K562 (cell line): ENCODE measurements around the gene POMT1. TPM values are rescaled to one million over a fixed set of nuclear protein-coding genes. Genes with fewer than 3 reads are reported as not detected.

Experiments used
- ATAC-seq: fragments of 200-7000 bp; cut with Tn5 transposase; 3 replicates; pipeline ENCODE4 v1.9.1; 2020; ENCODE audit warnings: moderate library complexity
- BruUV-seq: library from RNA; stranded (reverse); fragments of 400-500 nt; replicated peaks from 2 replicates; lab custom pipeline; 2021; lab: Mats Ljungman, UMichigan
- CTCF ChIA-PET: fragments of 300-600 bp; formaldehyde crosslinking; extraction: SDS; loops from one replicate; lab custom pipeline; 2021; ENCODE audit warnings: low intra/inter-chr PET ratio; lab: Yijun Ruan, JAX
- POLR2A ChIA-PET: fragments of 300-600, 350-650 bp; sonication (Branson Sonifier 250); formaldehyde crosslinking; extraction: SDS; loops from one replicate; lab custom pipeline; 2021; ENCODE audit warnings: antibody characterized with exemption, inconsistent platforms; lab: Yijun Ruan, JAX
- DNase-seq, 4 experiments: peaks; one replicate each; pipeline versions ENCODE4 v3.0.0 to v3.0.0-alpha.2; 2011 to 2018; ENCODE audit warnings: low spot score in 3 of 4, mixed read lengths in 3 of 4; ENCODE audit errors: extremely low read depth in 1 of 4
- FAIRE-seq: peaks from 2 replicates; lab custom pipeline; 2011; peaks lifted over from hg19 to GRCh38; lab: Jason Lieb, UNC
- H2AFZ ChIP-seq: 2 replicates; pipeline ENCODE4 v1.6.0; 2011; ENCODE audit warnings: low read depth, low read length, control low read depth, inconsistent platforms
- H3K27ac ChIP-seq: fragments of 200-600 bp; 3 replicates; pipeline ENCODE4 v1.8.0; 2011; ENCODE audit warnings: low read depth, mild to moderate bottlenecking, control low read depth, inconsistent platforms, low read length, moderate library complexity, mixed read lengths; ENCODE audit errors: extremely low read depth
- H3K27me3 ChIP-seq, 2 experiments: fragments of 300-600 bp in 1 of 2; 2 replicates in 1 of 2; 3 replicates in 1 of 2; pipeline versions ENCODE4 v1.6.0 to v1.8.0; 2011; ENCODE audit warnings: inconsistent platforms in 2 of 2, low read length in 2 of 2, mild to moderate bottlenecking in 1 of 2, mixed read lengths in 1 of 2, moderate library complexity in 1 of 2; ENCODE audit not compliant: control insufficient read depth in 2 of 2, insufficient read depth in 2 of 2
- H3K36me3 ChIP-seq: fragments of 300-600 bp; 3 replicates; pipeline ENCODE4 v1.8.0; 2011; ENCODE audit warnings: mild to moderate bottlenecking, low read length, inconsistent platforms; ENCODE audit not compliant: control insufficient read depth, insufficient read depth
- H3K4me1 ChIP-seq, 2 experiments: fragments of 200-600 bp in 1 of 2; replicated peaks in 1 of 2; 2 replicates in 1 of 2; 3 replicates in 1 of 2; pipeline versions ENCODE4 v1.5.1 to v1.8.0; 2011; ENCODE audit warnings: inconsistent platforms in 2 of 2, low read length in 2 of 2, mild to moderate bottlenecking in 1 of 2, mixed read lengths in 1 of 2, moderate library complexity in 1 of 2; ENCODE audit not compliant: control insufficient read depth in 2 of 2, insufficient read depth in 2 of 2
- H3K4me2 ChIP-seq: 2 replicates; pipeline ENCODE4 v1.6.1; 2011; ENCODE audit warnings: low read length, control low read depth, inconsistent platforms, mixed read lengths; ENCODE audit not compliant: insufficient read depth
- H3K4me3 ChIP-seq: fragments of 200-600 bp; sonication (generic), shearing (Covaris generic); 2 replicates; pipeline ENCODE4 v1.5.1; 2016; ENCODE audit warnings: control low read depth, inconsistent platforms
- H3K79me2 ChIP-seq: fragments of 200-600 bp; 3 replicates; pipeline ENCODE4 v1.8.0; 2011; ENCODE audit warnings: low read length, inconsistent platforms; ENCODE audit not compliant: control insufficient read depth, insufficient read depth
- H3K9ac ChIP-seq, 2 experiments: 2 replicates each; pipeline versions ENCODE4 v1.6.0 to v1.6.1; 2011; ENCODE audit warnings: low read depth in 2 of 2, low read length in 2 of 2, control low read depth in 1 of 2, inconsistent platforms in 1 of 2, mild to moderate bottlenecking in 1 of 2, mixed read lengths in 1 of 2; ENCODE audit not compliant: insufficient read depth in 1 of 2
- H3K9me1 ChIP-seq: one replicate; pipeline ENCODE4 v1.6.0; 2011; ENCODE audit warnings: inconsistent platforms, mild to moderate bottlenecking, low read length, moderate library complexity; ENCODE audit not compliant: control insufficient read depth, insufficient read depth
- H3K9me3 ChIP-seq: replicated peaks from 2 replicates; pipeline ENCODE4 v1.5.1; 2011; ENCODE audit warnings: low read depth, low read length, inconsistent platforms; ENCODE audit not compliant: control insufficient read depth, insufficient read depth
- H4K20me1 ChIP-seq: replicated peaks from 2 replicates; pipeline ENCODE4 v1.6.1; 2011; ENCODE audit warnings: low read length, inconsistent platforms, mixed read lengths; ENCODE audit not compliant: control insufficient read depth, insufficient read depth
- WGBS: fragments of 100-300 bp; shearing (Covaris generic); methylation state at CpG from one replicate; pipeline ENCODE4 v1.1.6; 2016; ENCODE audit warnings: low coverage, mixed read lengths; ENCODE audit not compliant: insufficient coverage; ENCODE audit errors: missing lambda C conversion rate; 5-methylcytosine and 5-hydroxymethylcytosine counted together
- in situ Hi-C: fragments of 300-500 bp; cut with MboI; formaldehyde crosslinking; loops from 4 replicates; pipeline ENCODE4 v1.15.0; 2018; ENCODE audit warnings: inconsistent platforms, mixed read lengths
- intact Hi-C: fragments of 100-400 bp; cut with micrococcal nuclease; formaldehyde crosslinking; loops from 2 replicates; pipeline ENCODE4 v1.14.2; 2022
- polyA plus RNA-seq, 8 experiments: library from polyadenylated mRNA; depleted of rRNA in 4 of 8; stranded (reverse) in 5 of 8; unstranded in 3 of 8; fragments of >200 nt; fragmentation: Nextera tagmentation in 2 of 8; fragmentation: Illumina TruSeq in 1 of 8; extraction: Ambion mirVana in 2 of 8; extraction: Trizol in 1 of 8; gene quantifications; 2 replicates each; pipeline versions ENCODE4 v1.2.1 to v1.2.3, GENCODE V29; 2011 to 2014; ENCODE audit warnings: inconsistent platforms in 1 of 8, missing spikeins in 1 of 8
- total RNA-seq, 7 experiments: library from RNA; depleted of rRNA in 6 of 7; stranded (reverse); fragments of >200 nt in 6 of 7; fragmentation: Illumina TruSeq in 2 of 7; extraction: Trizol in 2 of 7; gene quantifications; 2 replicates each; pipeline versions ENCODE4 v1.2.1 to v1.2.3, GENCODE V29; 2011 to 2021; ENCODE audit warnings: low replicate concordance in 1 of 7
- TF ChIP-seq, protein P1 (sequence below): fragments of 250-450 bp; sonication (Bioruptor Pico); IDR thresholded peaks from 2 replicates; pipeline ENCODE4 v1.4.0; 2020

The POMT1 gene
- total and polyA plus RNA-seq, 9 of the 15 experiments (the other 6 are each of a cell fraction or from before 2014, with no cell fraction given), result 1.8 to 23.5 (median 14.6) TPM

DNA sequence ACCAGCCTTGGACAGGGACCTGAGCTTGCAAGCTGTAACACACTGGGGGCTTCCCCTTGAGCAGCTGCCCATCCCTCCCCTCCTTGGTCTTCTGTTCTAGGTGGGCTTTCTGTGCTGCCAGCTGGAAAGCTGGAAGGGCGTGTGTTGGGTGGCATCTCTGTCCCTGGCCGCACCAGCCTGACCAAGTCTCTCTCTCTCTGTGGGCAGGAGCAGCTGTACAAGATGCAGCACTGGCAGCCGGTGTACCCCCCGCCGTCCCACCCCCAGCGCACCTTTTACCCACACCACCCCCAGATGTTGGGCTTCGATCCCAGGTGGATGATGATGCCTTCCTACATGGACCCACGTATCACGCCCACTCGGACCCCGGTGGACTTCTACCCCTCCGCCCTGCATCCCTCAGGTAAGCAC is 32.1 kb upstream of the POMT1 start:
- H3K9me1 ChIP-seq, result no peaks in the 10 kb centered on the region
- in situ Hi-C loops, result loop anchor here (10.0 to 25.0 kb wide), 2 partner anchors 116 to 758 kb away; no protein-coding TSS in a partner anchor
- BruUV-seq, result no TSS peak
- 0 out of 3 replicates have a peak, but pooled peaks cover 3% of the 10 kb centered on the region for H3K79me2 ChIP-seq
- intact Hi-C loops, result no loop called here
- DNase-seq, result no peak
- no peaks in the 10 kb centered on the region for H3K9me3 ChIP-seq
- no peak overlapping the region for H3K4me3 ChIP-seq
- H3K4me1 ChIP-seq, result no peaks in the 10 kb centered on the region
- no peak overlapping the region for H3K9ac ChIP-seq
- no peak for FAIRE-seq
- 96% methylated on average over 8 of the region's 12 CpGs for WGBS
- POLR2A ChIA-PET, result interaction anchor here (0.6 to 0.8 kb wide), 2 partner anchors 11 to 74 kb away, joined by 3 to 4 read pairs; no protein-coding TSS in a partner anchor
- H3K4me2 ChIP-seq, result no peak overlapping the region
- no peak overlapping the region for H2AFZ ChIP-seq
- TF ChIP-seq, protein P1, sequence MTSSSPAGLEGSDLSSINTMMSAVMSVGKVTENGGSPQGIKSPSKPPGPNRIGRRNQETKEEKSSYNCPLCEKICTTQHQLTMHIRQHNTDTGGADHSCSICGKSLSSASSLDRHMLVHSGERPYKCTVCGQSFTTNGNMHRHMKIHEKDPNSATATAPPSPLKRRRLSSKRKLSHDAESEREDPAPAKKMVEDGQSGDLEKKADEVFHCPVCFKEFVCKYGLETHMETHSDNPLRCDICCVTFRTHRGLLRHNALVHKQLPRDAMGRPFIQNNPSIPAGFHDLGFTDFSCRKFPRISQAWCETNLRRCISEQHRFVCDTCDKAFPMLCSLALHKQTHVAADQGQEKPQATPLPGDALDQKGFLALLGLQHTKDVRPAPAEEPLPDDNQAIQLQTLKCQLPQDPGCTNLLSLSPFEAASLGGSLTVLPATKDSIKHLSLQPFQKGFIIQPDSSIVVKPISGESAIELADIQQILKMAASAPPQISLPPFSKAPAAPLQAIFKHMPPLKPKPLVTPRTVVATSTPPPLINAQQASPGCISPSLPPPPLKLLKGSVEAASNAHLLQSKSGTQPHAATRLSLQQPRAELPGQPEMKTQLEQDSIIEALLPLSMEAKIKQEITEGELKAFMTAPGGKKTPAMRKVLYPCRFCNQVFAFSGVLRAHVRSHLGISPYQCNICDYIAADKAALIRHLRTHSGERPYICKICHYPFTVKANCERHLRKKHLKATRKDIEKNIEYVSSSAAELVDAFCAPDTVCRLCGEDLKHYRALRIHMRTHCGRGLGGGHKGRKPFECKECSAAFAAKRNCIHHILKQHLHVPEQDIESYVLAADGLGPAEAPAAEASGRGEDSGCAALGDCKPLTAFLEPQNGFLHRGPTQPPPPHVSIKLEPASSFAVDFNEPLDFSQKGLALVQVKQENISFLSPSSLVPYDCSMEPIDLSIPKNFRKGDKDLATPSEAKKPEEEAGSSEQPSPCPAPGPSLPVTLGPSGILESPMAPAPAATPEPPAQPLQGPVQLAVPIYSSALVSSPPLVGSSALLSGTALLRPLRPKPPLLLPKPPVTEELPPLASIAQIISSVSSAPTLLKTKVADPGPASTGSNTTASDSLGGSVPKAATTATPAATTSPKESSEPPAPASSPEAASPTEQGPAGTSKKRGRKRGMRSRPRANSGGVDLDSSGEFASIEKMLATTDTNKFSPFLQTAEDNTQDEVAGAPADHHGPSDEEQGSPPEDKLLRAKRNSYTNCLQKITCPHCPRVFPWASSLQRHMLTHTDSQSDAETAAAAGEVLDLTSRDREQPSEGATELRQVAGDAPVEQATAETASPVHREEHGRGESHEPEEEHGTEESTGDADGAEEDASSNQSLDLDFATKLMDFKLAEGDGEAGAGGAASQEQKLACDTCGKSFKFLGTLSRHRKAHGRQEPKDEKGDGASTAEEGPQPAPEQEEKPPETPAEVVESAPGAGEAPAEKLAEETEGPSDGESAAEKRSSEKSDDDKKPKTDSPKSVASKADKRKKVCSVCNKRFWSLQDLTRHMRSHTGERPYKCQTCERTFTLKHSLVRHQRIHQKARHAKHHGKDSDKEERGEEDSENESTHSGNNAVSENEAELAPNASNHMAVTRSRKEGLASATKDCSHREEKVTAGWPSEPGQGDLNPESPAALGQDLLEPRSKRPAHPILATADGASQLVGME, result no peak
- CTCF ChIA-PET, result no interaction called here
- no peaks in the 10 kb centered on the region for H4K20me1 ChIP-seq
- H3K27me3 ChIP-seq, result no peaks in the 10 kb centered on the region
- H3K27ac ChIP-seq, result no peak overlapping the region
- peaks cover 92% of the 10 kb centered on the region for H3K36me3 ChIP-seq
- no peak for ATAC-seq
